Inflammatory macrophage treated with lipopolysaccharide for 1 hour (primary cell): Measurements from ENCODE around the gene WDR43.

ENCODE experiments used
- DNase-seq, 2 donors: peaks; one replicate each; pipeline ENCODE4 v3.0.0-alpha.2; 2020 to 2022

WDR43 gene

DNA sequence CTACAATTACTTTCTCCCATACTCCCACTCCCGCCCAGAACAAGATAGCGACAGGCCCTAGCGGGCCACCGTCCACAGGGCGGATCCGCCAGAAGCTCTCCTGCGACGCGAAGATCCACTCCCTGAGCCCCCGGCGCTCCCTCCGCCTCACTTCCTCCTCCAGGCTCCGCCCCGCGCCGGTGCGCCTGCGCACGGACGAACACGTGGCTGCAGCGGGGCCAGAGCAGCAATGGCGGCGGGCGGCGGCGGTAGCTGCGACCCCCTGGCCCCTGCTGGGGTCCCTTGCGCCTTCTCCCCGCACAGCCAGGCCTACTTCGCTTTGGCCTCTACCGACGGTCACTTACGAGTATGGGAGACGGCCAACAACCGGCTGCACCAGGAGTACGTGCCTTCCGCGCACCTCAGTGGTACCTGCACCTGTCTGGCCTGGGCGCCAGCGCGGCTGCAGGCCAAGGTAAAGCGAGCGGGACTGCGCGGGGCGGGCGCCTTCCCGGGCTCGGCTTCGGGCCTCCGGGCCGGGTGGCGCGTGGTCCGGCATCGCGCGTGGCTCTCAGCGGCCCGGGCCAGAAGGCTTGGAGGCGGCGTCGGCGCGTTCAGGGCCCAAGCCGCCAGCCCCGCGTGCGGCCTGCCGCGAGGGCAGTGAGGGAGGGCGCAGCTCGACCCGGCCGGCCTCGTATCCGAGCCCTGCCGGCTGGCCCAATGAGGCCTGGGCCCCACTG is at the start of gene WDR43:
Gene WDR43, plus strand, starts transcription at position 198 of the 719 bp plus-strand sequence. Its CDS starts 32 bp downstream, at position 230.
- peak; percentile 97 to 99 for DNase-seq

DNA sequence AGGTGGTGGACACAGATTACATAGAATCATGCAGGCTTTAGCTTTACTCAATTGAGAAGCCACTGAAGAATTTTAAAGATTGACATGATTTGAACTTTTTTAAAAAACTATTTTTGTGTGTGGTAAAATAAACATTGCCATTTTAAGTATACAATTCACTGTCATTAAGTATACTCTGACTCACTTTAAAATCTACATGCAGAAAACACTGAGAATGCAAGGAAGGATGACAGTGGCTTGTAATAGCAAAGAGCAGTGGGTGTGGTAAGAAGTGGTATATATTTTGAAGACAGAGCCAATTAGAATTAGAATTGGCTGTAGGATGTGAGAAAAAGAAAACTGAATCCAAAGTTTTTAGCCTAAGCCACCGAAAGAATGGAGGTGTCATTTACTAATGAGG is 39.3 kb upstream of the WDR43 start:
- no peak for DNase-seq

DNA sequence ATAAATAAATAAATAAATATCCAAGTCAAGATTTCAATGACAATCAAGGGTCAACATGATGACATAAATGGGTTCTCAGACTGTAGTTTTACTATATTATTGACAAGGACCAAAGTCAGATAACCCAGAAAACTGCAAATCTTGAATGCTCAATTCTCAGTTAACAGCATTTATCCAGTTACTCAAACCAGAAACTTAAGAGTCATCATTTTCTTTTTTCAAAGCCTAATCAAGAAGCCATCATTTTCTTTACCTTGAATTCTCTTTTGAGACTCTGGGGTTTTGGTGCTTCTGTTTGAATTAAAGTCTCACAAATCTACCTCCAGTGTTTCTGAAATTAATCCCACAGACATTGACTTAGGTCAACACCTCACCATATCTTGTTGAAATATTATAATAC is 38.5 kb upstream of the WDR43 start:
- DNase-seq: no peak

DNA sequence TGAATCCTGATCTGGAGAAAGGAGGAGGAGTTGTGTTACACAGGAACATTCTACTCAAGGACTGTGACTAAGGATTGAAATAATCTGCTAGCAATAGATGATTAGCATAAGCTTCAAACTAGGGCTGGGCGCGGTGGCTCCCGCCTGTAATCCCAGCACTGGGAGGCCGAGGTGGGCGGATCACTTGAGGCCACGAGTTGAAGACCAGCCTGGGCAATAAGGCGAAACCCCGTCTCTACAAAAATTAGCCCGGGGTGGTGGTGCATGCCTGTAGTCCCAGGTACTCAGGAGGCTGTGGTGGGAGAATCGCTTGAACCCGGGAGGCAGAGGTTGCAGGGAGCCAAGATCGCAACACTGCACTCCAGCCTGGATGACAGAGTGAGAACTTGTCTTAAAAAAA is 25.9 kb upstream of the WDR43 start:
- DNase-seq: no peak

GRCh38 chr2:28869494-28870145 is 24.8 kb upstream of the WDR43 start:
- DNase-seq: peak; percentile 25 to 52

GRCh38 chr2:28870146-28870891 is 24.1 kb upstream of the WDR43 start, which contains the start of gene TRMT61B:
TRMT61B (minus strand) TSS chr2:28870309; CDS start chr2:28870277, 32 bp downstream.
- peak; percentile 96 to 98 for DNase-seq

DNA sequence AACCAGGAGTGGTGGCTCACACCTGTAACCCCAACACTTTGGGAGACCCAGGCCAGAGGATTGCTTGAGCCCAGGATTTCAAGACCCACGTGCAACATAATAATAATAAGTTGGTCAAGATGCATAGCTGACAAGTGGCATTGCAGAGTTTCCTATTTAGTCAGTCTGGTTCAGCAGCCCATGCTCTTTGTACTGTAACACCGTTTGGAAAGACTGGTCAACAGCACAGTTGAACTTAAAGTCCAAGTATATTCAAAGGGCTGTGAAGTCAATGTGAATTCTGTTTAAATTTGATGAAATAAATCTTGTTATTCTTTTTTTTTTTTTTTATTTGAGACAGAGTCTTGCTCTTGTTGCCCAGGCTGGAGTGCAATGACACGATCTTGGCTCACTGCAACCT is 22.8 kb upstream of the WDR43 start:
- no peak for DNase-seq

DNA sequence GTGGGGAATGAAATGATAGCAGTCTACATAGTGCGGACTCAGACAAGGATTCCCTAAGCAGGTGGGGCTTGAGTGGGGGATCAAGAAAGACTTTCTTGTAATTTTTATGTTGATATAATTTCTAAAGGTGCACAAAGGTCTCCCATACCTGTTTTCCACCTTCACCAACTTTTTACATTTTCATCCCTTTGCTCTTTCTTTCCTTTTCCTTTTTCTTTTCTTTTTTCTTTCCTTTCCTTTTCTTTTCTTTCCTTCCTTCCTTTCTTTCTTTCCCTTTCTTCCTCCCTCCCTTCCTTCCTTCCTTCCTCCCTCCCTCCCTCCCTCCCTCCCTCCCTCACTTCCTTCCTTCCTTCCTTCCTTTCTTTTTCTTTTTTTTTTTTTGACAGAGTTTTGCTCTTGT is 14.3 kb upstream of the WDR43 start:
- no peak for DNase-seq

DNA sequence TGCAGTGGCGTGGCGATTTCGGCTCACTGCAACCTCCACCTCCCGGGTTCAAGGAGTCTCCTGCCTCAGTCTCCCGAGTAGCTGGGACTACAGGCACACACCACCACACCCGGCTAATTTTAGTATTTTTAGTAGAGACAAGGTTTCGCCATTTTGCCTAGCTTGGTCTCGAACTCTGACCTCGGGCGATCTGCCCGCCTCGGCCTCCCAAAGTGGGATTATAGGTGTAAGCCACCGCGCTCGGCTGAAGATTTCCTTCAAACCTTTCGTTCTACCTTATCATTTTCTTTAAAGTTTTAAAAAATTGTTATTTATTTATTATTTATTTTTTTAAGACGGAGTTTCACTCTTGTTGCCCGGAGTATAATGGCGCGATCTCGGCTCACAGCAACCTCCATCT is 979 bp upstream of the WDR43 start:
- no peak for DNase-seq

DNA sequence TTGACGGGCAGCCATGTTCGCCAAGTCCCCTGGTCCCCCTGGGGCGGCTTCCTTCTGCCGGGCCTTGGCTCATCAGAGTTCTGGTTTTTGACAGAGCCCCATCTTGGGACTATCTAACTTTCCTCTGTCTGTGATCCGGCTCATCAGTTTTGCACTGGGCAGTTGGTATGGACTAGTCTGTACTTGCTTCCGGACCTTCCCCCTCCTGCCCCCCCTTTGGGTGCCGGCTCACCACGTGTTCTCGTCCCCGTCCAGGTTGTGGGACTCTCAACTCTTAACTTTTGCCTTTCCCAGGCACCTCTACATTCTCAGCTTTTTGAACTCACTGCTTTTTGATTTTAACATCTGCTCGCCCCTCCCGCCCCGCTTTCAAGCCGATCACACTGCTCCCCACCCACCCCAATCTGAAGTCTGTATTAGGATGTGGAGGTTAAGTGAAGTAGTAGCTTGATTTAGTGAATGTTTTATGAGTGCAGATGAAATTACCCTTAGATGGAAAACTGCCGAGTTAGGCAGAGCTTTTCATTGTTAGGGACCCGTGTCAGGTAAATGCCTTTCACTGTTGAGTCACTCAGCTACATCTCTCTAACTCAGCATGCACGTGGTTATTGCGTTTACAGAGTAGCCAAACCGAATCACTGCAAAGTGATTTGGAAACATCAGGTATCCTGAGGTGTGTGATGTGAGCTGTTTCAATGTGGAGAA is 874 bp downstream of the WDR43 start:
- peak in 1 of 2 donors; percentile 34 for DNase-seq

DNA sequence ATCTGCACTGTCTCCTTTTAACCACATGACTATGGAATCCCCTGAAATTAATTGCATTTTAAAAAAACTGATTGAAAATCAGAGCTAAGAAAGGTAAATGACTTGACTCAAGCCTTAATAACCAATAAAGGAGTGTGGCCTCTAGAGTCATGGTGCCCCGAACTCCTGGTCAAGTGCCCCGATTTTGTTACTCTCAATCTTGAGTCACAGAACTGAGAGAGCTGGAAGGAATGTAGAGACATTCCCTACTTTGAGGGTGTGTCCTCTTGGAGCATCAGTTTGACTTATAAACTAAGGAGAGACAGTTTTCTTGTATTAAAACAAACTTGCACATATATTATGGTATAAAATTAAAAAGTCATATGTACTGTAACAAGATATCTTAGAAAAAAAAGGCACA is 2.4 kb downstream of the WDR43 start:
- DNase-seq: no peak

DNA sequence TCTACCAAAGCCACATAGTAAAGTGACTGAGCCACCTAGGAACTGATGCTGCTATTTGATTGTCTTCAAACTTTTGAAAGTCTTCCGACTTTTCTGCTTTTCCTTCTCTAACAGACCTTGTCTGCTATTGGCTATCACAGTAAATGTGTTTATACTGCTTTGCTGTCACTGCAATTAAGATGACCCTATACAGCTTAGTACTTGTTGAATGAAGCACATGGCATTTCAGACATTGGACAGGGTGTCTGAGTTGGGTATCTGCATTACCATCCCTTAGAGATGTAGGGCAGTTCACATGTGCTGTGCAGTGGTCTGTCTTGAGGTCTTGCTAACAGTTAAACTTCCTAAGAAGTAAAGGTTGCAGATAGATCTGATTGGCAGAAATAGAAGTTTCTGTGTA is 3.6 kb downstream of the WDR43 start:
- no peak for DNase-seq

DNA sequence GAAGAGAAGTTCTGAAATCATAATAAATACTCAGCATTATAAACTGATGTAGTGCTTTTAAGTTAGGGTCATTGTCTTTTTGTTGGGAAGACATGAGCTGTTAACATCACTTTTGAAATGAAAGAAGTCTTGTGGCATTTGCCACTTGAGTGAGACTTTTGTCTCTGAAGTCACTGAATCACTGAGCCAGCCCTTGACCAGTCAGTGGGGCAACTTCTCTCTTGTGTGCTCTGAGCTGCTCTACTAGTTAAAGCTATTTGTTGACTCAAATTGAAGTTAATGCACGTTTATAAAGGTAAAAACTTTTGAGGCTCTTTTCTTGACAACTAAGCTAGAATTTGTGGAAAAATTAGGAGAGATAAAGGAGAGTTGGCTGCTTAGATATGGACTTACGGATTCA is 6.7 kb downstream of the WDR43 start:
- no peak for DNase-seq

DNA sequence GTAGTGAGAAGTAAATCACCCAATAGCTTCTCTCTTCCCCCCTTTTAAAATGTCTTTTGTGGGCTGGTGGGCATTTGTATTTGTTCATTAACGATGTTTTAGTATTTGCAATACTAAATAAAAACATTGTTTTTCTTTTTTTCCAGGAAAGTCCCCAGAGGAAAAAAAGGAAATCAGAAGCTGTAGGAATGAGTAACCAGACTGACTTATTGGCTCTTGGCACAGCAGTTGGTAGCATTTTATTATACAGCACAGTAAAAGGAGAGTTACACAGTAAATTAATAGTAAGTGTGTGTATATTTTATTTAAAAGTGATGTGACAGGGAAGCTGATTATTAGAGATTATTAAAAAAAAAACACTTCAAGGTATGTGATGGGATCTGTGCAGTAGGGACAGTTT is 7.4 kb downstream of the WDR43 start:
- DNase-seq: no peak

- DNase-seq: no peak
Observed at GRCh38 chr2:28902584-28902983, 8.1 kb downstream of the WDR43 start.

DNA sequence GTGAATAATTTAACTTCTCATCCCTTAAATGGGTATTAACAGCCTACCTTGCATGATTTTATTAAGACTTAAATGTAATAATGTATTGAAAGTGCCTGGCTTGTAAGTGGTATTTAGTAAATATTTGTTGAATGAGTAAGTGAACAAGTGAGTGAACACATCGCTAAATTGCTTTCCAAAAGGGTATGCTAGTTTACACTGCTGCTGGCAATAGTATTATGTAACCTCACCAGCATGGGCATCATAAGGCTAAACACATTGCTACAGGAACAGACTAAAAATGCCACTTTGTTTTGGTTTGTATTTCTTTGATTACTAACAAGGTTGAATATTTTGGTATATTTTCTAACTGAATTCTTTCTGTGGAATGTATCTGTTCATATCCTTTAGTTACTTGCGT is 9.8 kb downstream of the WDR43 start:
- peak; percentile 5 to 44 for DNase-seq

- DNase-seq: peak; percentile 16 to 58
Observed at GRCh38 chr2:28904802-28905457, 10.5 kb downstream of the WDR43 start.

- DNase-seq: no peak
Observed at GRCh38 chr2:28905533-28905932, 11.1 kb downstream of the WDR43 start.

DNA sequence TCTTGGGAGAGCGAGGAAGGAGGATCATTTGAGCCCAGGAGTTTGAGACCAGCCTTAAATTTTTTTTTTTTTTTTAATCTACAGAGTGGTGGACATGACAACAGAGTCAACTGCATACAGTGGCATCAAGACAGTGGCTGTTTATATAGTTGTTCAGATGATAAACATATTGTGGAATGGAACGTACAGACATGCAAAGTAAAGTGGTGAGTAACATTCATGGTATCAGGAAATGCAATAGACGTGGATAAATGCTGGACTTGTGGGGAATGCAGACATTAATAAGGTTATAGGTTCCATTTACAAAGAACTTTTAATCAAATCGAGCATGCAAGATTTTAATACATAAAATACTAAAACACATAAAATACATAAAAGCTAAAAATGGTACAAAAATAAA is 11.9 kb downstream of the WDR43 start:
- DNase-seq: no peak

DNA sequence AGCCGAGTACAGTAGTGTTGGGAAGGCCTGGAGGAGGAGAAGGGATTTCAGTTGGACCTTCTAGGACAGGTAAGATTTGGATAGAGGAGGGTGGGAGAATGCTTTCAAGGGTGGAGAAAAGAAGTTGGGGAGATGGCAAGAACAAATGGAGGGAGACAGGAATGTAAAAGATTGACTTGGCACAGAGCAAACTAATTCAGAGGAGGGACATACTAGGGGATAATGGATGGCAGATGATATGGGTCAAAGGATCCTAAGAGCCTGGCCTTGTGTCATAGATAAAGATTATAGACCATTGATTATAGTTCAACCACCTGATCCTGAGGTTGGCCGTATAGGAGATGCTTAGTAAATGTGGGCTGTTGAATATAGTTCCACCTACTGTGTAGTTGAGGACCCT is 12.4 kb downstream of the WDR43 start:
- no peak for DNase-seq

DNA sequence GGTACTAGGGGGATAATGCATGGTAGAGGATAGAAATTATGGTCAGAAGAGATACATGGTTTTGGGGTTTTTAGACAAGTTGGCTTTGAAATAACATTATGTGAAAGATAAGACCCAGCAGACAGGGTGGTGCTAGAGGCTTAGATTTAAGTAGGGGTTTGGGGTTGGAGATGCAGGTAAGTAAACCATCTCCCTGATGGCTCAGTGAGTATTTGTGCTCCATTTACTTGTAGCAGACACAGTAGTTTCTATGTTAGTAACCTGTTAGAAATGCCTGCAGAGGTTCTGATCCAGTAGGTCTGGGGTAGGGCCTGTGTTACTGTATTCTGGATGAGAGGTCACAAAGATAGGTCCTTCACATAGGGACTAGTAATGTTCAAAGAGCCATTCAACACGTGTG is 13.7 kb downstream of the WDR43 start:
- no peak for DNase-seq

DNA sequence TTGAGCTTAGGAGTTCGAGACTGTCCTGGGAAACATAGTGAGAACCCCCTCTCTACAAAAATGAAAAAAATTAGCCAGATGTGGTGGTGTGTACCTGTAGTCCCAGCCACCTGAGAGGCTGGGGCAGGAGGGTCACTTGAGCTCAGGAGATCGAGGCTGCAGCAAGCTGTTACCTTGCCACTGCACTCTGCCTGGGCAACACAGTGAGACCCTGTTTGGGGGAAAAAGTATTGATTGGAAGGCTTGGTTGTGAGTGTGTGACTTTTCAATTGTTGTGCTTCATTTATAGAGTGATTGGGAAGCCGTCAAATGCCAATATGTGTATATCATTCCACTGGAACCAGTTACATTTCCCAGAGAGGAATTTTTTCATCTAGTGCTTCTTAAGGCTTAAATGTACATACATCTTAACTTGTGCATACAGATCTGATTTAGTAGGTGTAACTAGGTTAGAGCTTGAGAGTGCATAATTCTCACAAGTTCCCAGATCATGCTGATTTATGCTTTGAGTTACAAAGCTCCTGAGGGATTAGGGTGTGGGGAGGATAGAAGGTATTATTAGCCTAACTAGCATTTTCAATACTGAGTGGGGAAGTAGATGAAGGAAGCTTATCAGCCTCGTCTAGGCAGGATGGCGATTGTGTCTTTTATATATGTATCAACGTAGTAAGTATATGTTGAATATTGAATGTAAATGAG is 15.3 kb downstream of the WDR43 start:
- DNase-seq: no peak
